SU-DHL-6 (cell line): Measurements from ENCODE around the gene NTSR2.

ENCODE experiments used
- H2AFZ ChIP-seq: fragments of 200-600 bp; sonication (generic); 2 replicates; pipeline ENCODE4 v1.6.1; 2014; ENCODE audit warnings: low read depth, mild to moderate bottlenecking, moderate library complexity, mixed read lengths, antibody characterized with exemption, low read length; ENCODE audit not compliant: severe bottlenecking
- H3F3A ChIP-seq: fragments of 200-600 bp; shearing (Covaris generic); 2 replicates; pipeline ENCODE4 v1.6.0; 2016; ENCODE audit warnings: antibody characterized with exemption, mild to moderate bottlenecking; ENCODE audit not compliant: insufficient read depth
- H3K27ac ChIP-seq: fragments of 200-600 bp; sonication (generic); 2 replicates; pipeline ENCODE4 v1.5.1; 2016; ENCODE audit warnings: low read depth, mild to moderate bottlenecking, low read length, moderate library complexity, mixed read lengths
- H3K27me3 ChIP-seq: fragments of 200-600 bp; sonication (generic), shearing (Covaris generic); 2 replicates; pipeline ENCODE4 v1.6.0; 2014; ENCODE audit warnings: mild to moderate bottlenecking, low read length
- H3K36me3 ChIP-seq: fragments of 200-600 bp; sonication (generic); 2 replicates; pipeline ENCODE4 v1.6.1; 2014; ENCODE audit warnings: mild to moderate bottlenecking, low read length, mixed read lengths
- H3K4me2 ChIP-seq: fragments of 300-600, 200-600 bp; shearing (Covaris generic), sonication (generic); 2 replicates; pipeline ENCODE4 v1.6.0; 2014; ENCODE audit warnings: low read length, low read depth, mild to moderate bottlenecking; ENCODE audit not compliant: poor library complexity, severe bottlenecking
- H3K4me3 ChIP-seq: fragments of 200-600 bp; sonication (generic); 2 replicates; pipeline ENCODE4 v1.5.1; 2014; ENCODE audit warnings: antibody characterized with exemption, low read length, mild to moderate bottlenecking, mixed read lengths; ENCODE audit not compliant: insufficient read depth, poor library complexity, severe bottlenecking
- H3K79me2 ChIP-seq: fragments of 200-600 bp; sonication (generic); 2 replicates; pipeline ENCODE4 v1.6.1; 2014; ENCODE audit warnings: mild to moderate bottlenecking, low read length, moderate library complexity; ENCODE audit not compliant: insufficient read depth
- H3K9ac ChIP-seq: fragments of 200-600 bp; sonication (generic); 2 replicates; pipeline ENCODE4 v1.7.0; 2014; ENCODE audit warnings: mild to moderate bottlenecking, low read length
- H3K9me2 ChIP-seq: fragments of 200-600 bp; sonication (generic); replicated peaks from 2 replicates; pipeline ENCODE4 v1.6.1; 2014; ENCODE audit warnings: low read length; ENCODE audit not compliant: insufficient read depth
- H3K9me3 ChIP-seq: fragments of 200-600 bp; sonication (generic); 2 replicates; pipeline ENCODE4 v1.6.1; 2014; ENCODE audit warnings: low read length, mixed read lengths; ENCODE audit not compliant: insufficient read depth
- H4K20me1 ChIP-seq: fragments of 200-600 bp; sonication (generic); 2 replicates; pipeline ENCODE4 v1.6.1; 2014; ENCODE audit warnings: low read depth, mild to moderate bottlenecking, antibody characterized with exemption, low read length, moderate library complexity, mixed read lengths
- EZH2phosphoT487 ChIP-seq: fragments of 200-600 bp; sonication (generic), shearing (Covaris generic); conservative IDR thresholded peaks from 2 replicates; pipeline ENCODE4 v1.6.1; 2018; ENCODE audit warnings: mild to moderate bottlenecking, antibody characterized with exemption, low read length, moderate library complexity, mixed read lengths
- TF ChIP-seq, protein P1 (sequence below): fragments of 200-600 bp; sonication (generic); IDR thresholded peaks from one replicate; pipeline ENCODE4 v1.5.1; 2017; ENCODE audit warnings: antibody characterized with exemption, mild to moderate bottlenecking, low read length, moderate library complexity; ENCODE audit not compliant: insufficient read depth, poor library complexity, severe bottlenecking

The NTSR2 gene

DNA sequence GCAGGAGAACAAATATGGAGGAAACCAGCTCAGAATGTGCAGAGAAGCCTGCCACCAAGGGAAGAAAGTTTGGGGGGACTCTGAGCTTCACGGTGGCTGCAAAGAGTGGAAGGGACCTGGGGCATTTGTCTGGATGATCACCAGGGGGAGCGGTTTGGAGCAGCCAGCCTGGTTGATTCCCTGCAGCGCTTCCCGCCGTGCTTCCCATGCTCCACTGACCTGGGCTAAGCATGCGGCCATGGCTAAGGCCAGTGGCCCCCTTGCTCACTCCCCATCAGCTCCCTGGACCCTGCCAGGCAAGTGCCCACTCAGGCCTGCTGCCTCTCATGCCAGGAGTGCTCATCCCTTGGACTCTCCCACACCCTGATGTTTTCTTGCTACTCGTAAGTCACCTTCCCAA lies 27.0 kb downstream of the NTSR2 start:
- Histone ChIP-seq H3K27ac (no peak overlapping the region), H3K4me2 (no peak overlapping the region), H3K9ac (no peak overlapping the region), H3K9me3 (peaks cover 2% of the 10 kb centered on the region; the same call in 1 of the 2 replicates), H3K36me3 (no peaks in the 10 kb centered on the region), H2AFZ (no peak overlapping the region), H3K4me3 (no peak overlapping the region), H3F3A (no peaks in the 10 kb centered on the region), H3K9me2 (no peaks in the 10 kb centered on the region), H3K27me3 (no peaks in the 10 kb centered on the region; the same call in 1 of the 2 replicates), H4K20me1 (no peaks in the 10 kb centered on the region), H3K79me2 (no peaks in the 10 kb centered on the region)
- TF ChIP-seq, protein P1, sequence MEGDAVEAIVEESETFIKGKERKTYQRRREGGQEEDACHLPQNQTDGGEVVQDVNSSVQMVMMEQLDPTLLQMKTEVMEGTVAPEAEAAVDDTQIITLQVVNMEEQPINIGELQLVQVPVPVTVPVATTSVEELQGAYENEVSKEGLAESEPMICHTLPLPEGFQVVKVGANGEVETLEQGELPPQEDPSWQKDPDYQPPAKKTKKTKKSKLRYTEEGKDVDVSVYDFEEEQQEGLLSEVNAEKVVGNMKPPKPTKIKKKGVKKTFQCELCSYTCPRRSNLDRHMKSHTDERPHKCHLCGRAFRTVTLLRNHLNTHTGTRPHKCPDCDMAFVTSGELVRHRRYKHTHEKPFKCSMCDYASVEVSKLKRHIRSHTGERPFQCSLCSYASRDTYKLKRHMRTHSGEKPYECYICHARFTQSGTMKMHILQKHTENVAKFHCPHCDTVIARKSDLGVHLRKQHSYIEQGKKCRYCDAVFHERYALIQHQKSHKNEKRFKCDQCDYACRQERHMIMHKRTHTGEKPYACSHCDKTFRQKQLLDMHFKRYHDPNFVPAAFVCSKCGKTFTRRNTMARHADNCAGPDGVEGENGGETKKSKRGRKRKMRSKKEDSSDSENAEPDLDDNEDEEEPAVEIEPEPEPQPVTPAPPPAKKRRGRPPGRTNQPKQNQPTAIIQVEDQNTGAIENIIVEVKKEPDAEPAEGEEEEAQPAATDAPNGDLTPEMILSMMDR: no peak
- TF ChIP-seq EZH2phosphoT487: no peak

DNA sequence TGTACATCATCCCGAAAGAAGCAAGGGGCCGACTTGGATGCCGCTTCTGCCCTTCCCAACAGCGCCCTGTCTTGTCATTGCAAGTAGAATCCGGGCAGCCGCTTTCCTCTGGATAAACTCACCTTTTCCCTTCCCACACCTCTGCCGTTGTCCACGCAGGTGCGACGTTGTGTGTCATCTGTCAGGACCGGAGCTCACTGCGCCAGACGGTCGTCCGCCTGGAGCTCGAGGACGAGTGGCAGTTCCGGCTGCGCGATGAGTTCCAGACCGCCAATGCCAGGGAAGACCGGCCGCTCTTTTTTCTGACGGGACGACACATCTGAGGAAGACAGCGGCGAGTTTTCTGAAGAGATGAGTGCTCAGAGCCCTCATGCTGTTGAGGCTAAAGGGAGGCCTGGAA lies 29.9 kb downstream of the NTSR2 start:
- no peaks in the 10 kb centered on the region for H3K27me3 ChIP-seq
- no peaks in the 10 kb centered on the region for H3K9me3 ChIP-seq
- no peaks in the 10 kb centered on the region for H3F3A ChIP-seq
- H3K79me2 ChIP-seq: no peaks in the 10 kb centered on the region
- H3K4me2 ChIP-seq: no peak overlapping the region
- no peak overlapping the region for H2AFZ ChIP-seq
- H3K9me2 ChIP-seq: no peaks in the 10 kb centered on the region
- H3K36me3 ChIP-seq: no peaks in the 10 kb centered on the region
- no peaks in the 10 kb centered on the region for H4K20me1 ChIP-seq
- no peak overlapping the region for H3K4me3 ChIP-seq
- no peak overlapping the region for H3K27ac ChIP-seq
- no peak overlapping the region for H3K9ac ChIP-seq
- TF ChIP-seq, protein P1: no peak
- TF ChIP-seq EZH2phosphoT487: no peak

DNA sequence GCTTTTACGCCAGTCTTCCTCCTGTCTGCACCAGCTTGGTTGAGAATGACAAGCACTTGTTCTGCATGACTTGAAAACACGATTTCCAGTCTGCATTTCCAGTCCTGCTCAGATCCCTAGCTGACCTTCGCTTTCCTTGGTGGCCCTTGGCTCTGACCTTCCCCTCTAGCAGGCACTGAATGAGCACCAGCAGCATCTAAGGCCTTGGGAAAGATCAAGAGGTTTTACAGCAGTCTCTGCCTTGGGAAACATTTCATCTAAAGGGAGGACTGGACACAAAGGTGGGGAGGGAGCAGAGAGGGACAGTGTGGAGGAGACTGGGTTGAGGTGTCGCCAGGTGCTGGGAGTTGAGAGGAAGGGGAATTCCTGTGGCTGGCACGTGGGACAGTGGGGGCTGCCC lies 30.5 kb downstream of the NTSR2 start:
- H3K9ac ChIP-seq: no peak overlapping the region
- H3K9me3 ChIP-seq: no peaks in the 10 kb centered on the region
- H3F3A ChIP-seq: no peaks in the 10 kb centered on the region
- H2AFZ ChIP-seq: no peak overlapping the region
- no peak overlapping the region for H3K4me2 ChIP-seq
- H4K20me1 ChIP-seq: no peaks in the 10 kb centered on the region
- no peaks in the 10 kb centered on the region for H3K79me2 ChIP-seq
- TF ChIP-seq EZH2phosphoT487: no peak
- TF ChIP-seq, protein P1: no peak
- no peaks in the 10 kb centered on the region for H3K27me3 ChIP-seq
- H3K36me3 ChIP-seq: no peaks in the 10 kb centered on the region
- H3K9me2 ChIP-seq: no peaks in the 10 kb centered on the region
- no peak overlapping the region for H3K4me3 ChIP-seq
- H3K27ac ChIP-seq: no peak overlapping the region

DNA sequence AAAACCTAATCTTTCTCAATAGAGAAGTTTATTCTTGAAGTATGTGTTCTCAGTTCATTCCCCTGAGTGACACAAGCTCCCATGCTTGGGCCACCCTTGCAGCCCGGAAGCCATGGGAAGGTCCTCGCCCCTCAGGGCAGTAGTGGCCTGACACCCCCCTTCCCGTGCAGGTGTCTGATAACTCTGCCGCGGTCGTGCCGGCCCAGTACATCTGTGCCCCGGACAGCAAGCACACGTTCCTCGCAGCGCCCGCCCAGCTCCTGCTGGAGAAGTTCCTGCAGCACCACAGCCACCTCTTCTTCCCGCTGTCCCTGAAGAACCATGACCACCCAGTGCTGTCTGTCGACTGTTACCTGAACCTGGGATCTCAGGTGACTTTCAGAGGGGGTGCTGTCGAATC lies 32.4 kb downstream of the NTSR2 start:
- H3K4me2 ChIP-seq: no peak overlapping the region
- no peak overlapping the region for H3K9ac ChIP-seq
- H3K4me3 ChIP-seq: no peak overlapping the region
- no peaks in the 10 kb centered on the region for H4K20me1 ChIP-seq
- no peaks in the 10 kb centered on the region for H3K27me3 ChIP-seq
- no peaks in the 10 kb centered on the region for H3K9me2 ChIP-seq
- H3K27ac ChIP-seq: no peak overlapping the region
- no peaks in the 10 kb centered on the region for H3K79me2 ChIP-seq
- H3K9me3 ChIP-seq: no peaks in the 10 kb centered on the region
- H2AFZ ChIP-seq: no peak overlapping the region
- no peaks in the 10 kb centered on the region for H3K36me3 ChIP-seq
- no peak for TF ChIP-seq EZH2phosphoT487
- TF ChIP-seq, protein P1: no peak
- no peaks in the 10 kb centered on the region for H3F3A ChIP-seq
